BJ (cell line): ENCODE results near the gene AHDC1. TPM values are rescaled to one million over a fixed set of nuclear protein-coding genes. Genes with fewer than 3 reads are reported as not detected.

Experiments used
- CTCF ChIA-PET: fragments of 350-600 bp; formaldehyde crosslinking; extraction: SDS; loops from one replicate; lab custom pipeline; 2021; ENCODE audit warnings: antibody characterized with exemption, inconsistent platforms; lab: Yijun Ruan, JAX
- POLR2A ChIA-PET: fragments of 300-600 bp; sonication (Branson Sonifier 250); formaldehyde crosslinking; extraction: SDS; loops from one replicate; lab custom pipeline; 2021; ENCODE audit warnings: antibody characterized with exemption; lab: Charles Lee
- DNase-seq: peaks from one replicate; pipeline ENCODE4 v3.0.0-alpha.2; 2011; ENCODE audit warnings: low read depth
- H3K27me3 ChIP-seq: 2 replicates; pipeline ENCODE4 v1.6.0; 2011; ENCODE audit warnings: low read length; ENCODE audit not compliant: control insufficient read depth, insufficient read depth
- H3K36me3 ChIP-seq: 2 replicates; pipeline ENCODE4 v1.5.1; 2011; ENCODE audit warnings: low read length; ENCODE audit not compliant: control insufficient read depth, insufficient read depth
- H3K4me3 ChIP-seq: 2 replicates; pipeline ENCODE4 v1.5.1; 2011; ENCODE audit warnings: low read depth, mild to moderate bottlenecking, control low read depth, low read length
- polyA plus RNA-seq: library from polyadenylated mRNA; depleted of rRNA; stranded (reverse); fragments of >200 nt; gene quantifications from 2 replicates; pipeline ENCODE4 v1.2.3, GENCODE V29; 2011
- TF ChIP-seq, protein P1 (sequence below): IDR thresholded peaks from 2 replicates; pipeline ENCODE4 v1.5.1; 2011; ENCODE audit warnings: low read depth, mild to moderate bottlenecking, control low read depth, inconsistent platforms, low read length, moderate library complexity; ENCODE audit not compliant: insufficient read depth

The AHDC1 gene
- polyA plus RNA-seq, 1 experiment = 4.1 TPM

DNA sequence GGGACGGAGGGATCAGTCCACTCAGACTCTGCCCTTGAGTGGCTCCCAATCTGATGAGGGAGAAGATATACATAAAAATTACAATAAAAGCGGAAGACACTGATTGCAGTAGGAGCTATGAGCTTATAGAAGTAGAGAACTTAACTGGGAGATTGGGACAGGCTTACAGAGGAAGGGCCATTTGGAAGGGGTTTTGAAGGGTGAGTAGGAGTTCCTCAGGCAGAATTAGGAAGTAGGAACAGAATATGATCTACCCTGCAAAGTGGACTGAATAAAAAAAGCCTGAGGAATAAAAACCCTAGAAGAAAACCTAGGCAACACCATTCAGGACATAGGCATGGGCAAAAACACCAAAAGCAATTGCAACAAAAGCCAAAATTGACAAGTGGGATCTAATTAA is 104.8 kb downstream of the AHDC1 start:
- no peak for DNase-seq
- TF ChIP-seq, protein P1, sequence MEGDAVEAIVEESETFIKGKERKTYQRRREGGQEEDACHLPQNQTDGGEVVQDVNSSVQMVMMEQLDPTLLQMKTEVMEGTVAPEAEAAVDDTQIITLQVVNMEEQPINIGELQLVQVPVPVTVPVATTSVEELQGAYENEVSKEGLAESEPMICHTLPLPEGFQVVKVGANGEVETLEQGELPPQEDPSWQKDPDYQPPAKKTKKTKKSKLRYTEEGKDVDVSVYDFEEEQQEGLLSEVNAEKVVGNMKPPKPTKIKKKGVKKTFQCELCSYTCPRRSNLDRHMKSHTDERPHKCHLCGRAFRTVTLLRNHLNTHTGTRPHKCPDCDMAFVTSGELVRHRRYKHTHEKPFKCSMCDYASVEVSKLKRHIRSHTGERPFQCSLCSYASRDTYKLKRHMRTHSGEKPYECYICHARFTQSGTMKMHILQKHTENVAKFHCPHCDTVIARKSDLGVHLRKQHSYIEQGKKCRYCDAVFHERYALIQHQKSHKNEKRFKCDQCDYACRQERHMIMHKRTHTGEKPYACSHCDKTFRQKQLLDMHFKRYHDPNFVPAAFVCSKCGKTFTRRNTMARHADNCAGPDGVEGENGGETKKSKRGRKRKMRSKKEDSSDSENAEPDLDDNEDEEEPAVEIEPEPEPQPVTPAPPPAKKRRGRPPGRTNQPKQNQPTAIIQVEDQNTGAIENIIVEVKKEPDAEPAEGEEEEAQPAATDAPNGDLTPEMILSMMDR = no peak
- Histone ChIP-seq H3K4me3 (no peak overlapping the region), H3K36me3 (no peaks in the 10 kb centered on the region), H3K27me3 (no peaks in the 10 kb centered on the region)
- ChIA-PET CTCF (interaction anchor here (1.1 kb wide), 1 partner anchor 76 kb away, joined by 3 read pairs; no protein-coding TSS in a partner anchor), POLR2A (no interaction called here)

DNA sequence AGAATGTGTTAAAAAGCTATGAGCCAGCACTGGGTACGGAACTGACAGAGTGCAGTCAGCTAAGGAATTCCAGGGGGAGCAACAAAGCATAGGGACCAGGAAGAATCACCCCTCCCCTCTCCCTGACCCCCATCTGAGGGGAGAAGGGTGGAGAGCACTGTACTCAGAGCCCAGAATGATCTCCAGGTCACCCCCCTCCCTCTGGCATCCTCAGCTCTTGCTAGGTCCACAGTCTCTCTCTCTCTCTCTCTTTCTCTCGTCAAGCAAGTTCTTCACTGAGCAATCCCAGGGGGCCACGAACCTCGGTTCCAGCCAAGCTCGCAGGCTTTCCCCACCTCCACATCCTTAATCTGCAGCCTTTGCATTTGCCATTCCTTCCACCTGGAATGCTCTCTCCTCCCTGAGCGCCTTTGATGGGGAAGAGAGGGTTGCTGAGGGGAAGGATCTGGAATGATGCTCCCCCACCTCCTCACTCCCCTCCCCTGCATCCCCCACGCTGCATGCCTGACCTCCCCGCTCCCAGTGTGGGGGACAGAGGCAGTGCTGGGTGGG is 107.3 kb downstream of the AHDC1 start:
- H3K36me3 ChIP-seq = no peaks in the 10 kb centered on the region
- ChIA-PET POLR2A (no interaction called here), CTCF (interaction anchor here (0.8 kb wide), 1 partner anchor 71 kb away, joined by 3 read pairs; no protein-coding TSS in a partner anchor)
- DNase-seq = no peak
- no peak overlapping the region for H3K4me3 ChIP-seq
- TF ChIP-seq, protein P1 = peak; percentile 52
- no peaks in the 10 kb centered on the region for H3K27me3 ChIP-seq

DNA sequence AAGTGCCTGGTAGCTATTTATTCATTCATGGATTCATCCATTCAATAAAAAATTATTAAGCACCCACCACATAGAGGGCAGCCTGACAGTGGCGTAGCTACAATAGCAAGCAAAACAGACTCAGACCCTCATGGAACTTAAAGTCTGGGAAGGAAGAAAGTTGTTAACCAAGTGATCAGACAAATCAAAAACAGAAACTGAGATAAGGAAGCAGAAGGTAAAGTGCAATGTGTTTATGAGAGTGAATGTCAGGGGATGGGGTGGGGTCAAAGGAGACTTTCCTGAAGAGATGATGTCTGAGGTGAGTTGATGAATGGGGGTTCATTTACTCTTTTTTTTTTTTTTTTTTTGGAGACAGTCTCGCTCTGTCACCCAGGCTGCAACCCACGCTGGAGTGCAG is 111.1 kb downstream of the AHDC1 start:
- no peak for DNase-seq
- TF ChIP-seq, protein P1 = no peak
- Histone ChIP-seq H3K27me3 (no peaks in the 10 kb centered on the region), H3K36me3 (no peaks in the 10 kb centered on the region), H3K4me3 (no peak overlapping the region)
- ChIA-PET POLR2A (no interaction called here), CTCF (interaction anchor here (0.6 to 0.8 kb wide), 2 partner anchors 11 to 177 kb away, joined by 3 read pairs; no protein-coding TSS in a partner anchor)

DNA sequence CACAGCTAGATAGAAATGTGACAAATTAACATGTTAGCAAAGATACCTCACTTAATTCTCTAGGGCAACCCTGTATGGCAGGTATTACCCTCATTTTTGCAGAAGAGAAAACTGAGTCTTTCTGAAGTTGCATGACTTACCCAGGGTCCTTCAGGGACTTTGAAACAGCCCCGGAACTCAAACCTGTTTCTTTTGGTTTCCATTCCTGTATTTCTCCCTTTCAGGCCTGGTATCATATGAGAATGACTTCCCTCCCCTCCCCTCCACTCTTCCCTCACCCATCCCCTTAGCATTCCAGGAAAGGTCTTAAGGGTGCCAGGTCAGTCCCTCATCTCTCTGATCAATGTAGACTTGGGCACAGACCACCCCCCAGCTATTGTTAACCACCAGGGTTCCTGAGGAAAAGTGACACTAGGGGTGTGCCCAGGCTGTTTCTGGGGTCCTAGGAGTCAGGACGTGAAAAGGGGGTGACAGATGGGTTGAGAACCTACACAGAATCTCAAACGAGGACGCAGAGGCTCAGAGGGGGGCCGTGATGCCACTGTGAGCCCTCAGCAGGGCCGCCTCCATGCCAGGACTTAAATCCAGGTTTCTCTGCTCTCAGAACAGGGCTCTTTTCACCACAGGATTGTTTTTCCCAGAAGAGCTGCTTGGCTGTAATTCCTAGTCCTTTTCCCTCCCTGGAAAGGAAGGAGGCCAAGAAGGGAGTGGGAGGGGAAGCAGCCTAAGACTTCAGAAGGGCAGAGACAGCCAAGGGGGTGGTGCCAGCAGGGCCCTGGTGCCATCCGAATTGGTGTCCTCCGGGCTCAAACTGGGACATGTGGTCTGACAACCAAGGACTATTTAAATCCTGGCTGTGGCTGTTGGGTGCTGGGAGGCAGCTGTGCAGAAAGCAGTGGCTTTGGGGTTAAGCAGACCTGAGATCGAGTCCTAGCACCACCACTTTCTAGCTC is 111.9 kb downstream of the AHDC1 start:
- POLR2A ChIA-PET = no interaction called here
- H3K36me3 ChIP-seq = no peaks in the 10 kb centered on the region
- H3K4me3 ChIP-seq = no peak overlapping the region
- CTCF ChIA-PET = interaction anchor here (0.5 to 0.8 kb wide), 4 partner anchors 10 to 757 kb away, joined by 3 read pairs; partner anchors contain the start of gene AHDC1
- DNase-seq = no peak
- H3K27me3 ChIP-seq = no peaks in the 10 kb centered on the region
- TF ChIP-seq, protein P1 = no peak
